ENCODE data around the gene ADGRG7.

ADGRG7 gene

GRCh38 chr3:100613721-100614390 lies 4.5 kb downstream of the ADGRG7 start:
- no peak for TF ChIP-seq GATA3 (IDR thresholded peaks at IDR 0.05; ENCODE audit: low read depth, low read length)
- TF ChIP-seq GATA2 (IDR thresholded peaks at IDR 0.05; ENCODE audit: low read depth, low read length), result no peak

GRCh38 chr3:100614941-100615340 lies 5.5 kb downstream of the ADGRG7 start:
- TF ChIP-seq GATA3 (IDR thresholded peaks at IDR 0.05; ENCODE audit: low read depth, low read length), result no peak
- TF ChIP-seq GATA2 (IDR thresholded peaks at IDR 0.05; ENCODE audit: low read depth, low read length), result no peak

- TF ChIP-seq GATA2 (IDR thresholded peaks at IDR 0.05; ENCODE audit: low read depth, low read length) (no peak), GATA3 (IDR thresholded peaks at IDR 0.05; ENCODE audit: low read depth, low read length) (no peak)
Measured at GRCh38 chr3:100615684-100616083, 6.3 kb downstream of the ADGRG7 start.

GRCh38 chr3:100621251-100621650 lies 11.8 kb downstream of the ADGRG7 start:
- TF ChIP-seq GATA2 (IDR thresholded peaks at IDR 0.05; ENCODE audit: low read depth, low read length) (no peak), GATA3 (IDR thresholded peaks at IDR 0.05; ENCODE audit: low read depth, low read length) (no peak)

GRCh38 chr3:100627491-100627890 lies 18.1 kb downstream of the ADGRG7 start:
- no peak for TF ChIP-seq GATA2 (IDR thresholded peaks at IDR 0.05; ENCODE audit: low read depth, low read length)

- TF ChIP-seq GATA2 (IDR thresholded peaks at IDR 0.05; ENCODE audit: low read depth, low read length), result no peak
- TF ChIP-seq GATA3 (IDR thresholded peaks at IDR 0.05; ENCODE audit: low read depth, low read length), result no peak
Measured at GRCh38 chr3:100629421-100630127, 20.2 kb downstream of the ADGRG7 start.

GRCh38 chr3:100630664-100631063 lies 21.3 kb downstream of the ADGRG7 start:
- TF ChIP-seq GATA3 (IDR thresholded peaks at IDR 0.05; ENCODE audit: low read depth, low read length) (no peak), GATA2 (IDR thresholded peaks at IDR 0.05; ENCODE audit: low read depth, low read length) (no peak)

GRCh38 chr3:100631236-100631635 lies 21.8 kb downstream of the ADGRG7 start:
- TF ChIP-seq GATA3 (IDR thresholded peaks at IDR 0.05; ENCODE audit: low read depth, low read length) (no peak), GATA2 (IDR thresholded peaks at IDR 0.05; ENCODE audit: low read depth, low read length) (no peak)

GRCh38 chr3:100634493-100635272 lies 25.3 kb downstream of the ADGRG7 start:
- no peak for TF ChIP-seq GATA3 (IDR thresholded peaks at IDR 0.05; ENCODE audit: low read depth, low read length)
- no peak for TF ChIP-seq GATA2 (IDR thresholded peaks at IDR 0.05; ENCODE audit: low read depth, low read length)

GRCh38 chr3:100635273-100635701 lies 25.9 kb downstream of the ADGRG7 start:
- no peak for TF ChIP-seq GATA3 (IDR thresholded peaks at IDR 0.05; ENCODE audit: low read depth, low read length)

- TF ChIP-seq GATA2 (IDR thresholded peaks at IDR 0.05; ENCODE audit: low read depth, low read length), result no peak
- no peak for TF ChIP-seq GATA3 (IDR thresholded peaks at IDR 0.05; ENCODE audit: low read depth, low read length)
Measured at GRCh38 chr3:100637197-100637631, 27.8 kb downstream of the ADGRG7 start.

- TF ChIP-seq GATA2 (IDR thresholded peaks at IDR 0.05; ENCODE audit: low read depth, low read length), result no peak
- no peak for TF ChIP-seq GATA3 (IDR thresholded peaks at IDR 0.05; ENCODE audit: low read depth, low read length)
Measured at GRCh38 chr3:100640633-100641032, 31.2 kb downstream of the ADGRG7 start.

GRCh38 chr3:100641471-100642032 lies 32.2 kb downstream of the ADGRG7 start:
- no peak for TF ChIP-seq GATA2 (IDR thresholded peaks at IDR 0.05; ENCODE audit: low read depth, low read length)
- no peak for TF ChIP-seq GATA3 (IDR thresholded peaks at IDR 0.05; ENCODE audit: low read depth, low read length)

GRCh38 chr3:100645913-100646312 lies 36.5 kb downstream of the ADGRG7 start:
- TF ChIP-seq GATA2 (IDR thresholded peaks at IDR 0.05; ENCODE audit: low read depth, low read length) (no peak), GATA3 (IDR thresholded peaks at IDR 0.05; ENCODE audit: low read depth, low read length) (no peak)

All from SH-SY5Y (cell line).